K562 (cell line): ENCODE measurements around the gene HES4. TPM values are rescaled to one million over a fixed set of nuclear protein-coding genes. Genes with fewer than 3 reads are reported as not detected.

Experiments used
- HNRNPK ChIP-seq: fragments of 200-400 bp; formaldehyde crosslinking; IDR thresholded peaks from one replicate; pipeline ENCODE4 v1.6.1; 2018; ENCODE audit warnings: mild to moderate bottlenecking, low read depth, low read length; ENCODE audit not compliant: poor library complexity, severe bottlenecking
- KDM2B ChIP-seq: fragments of 250-450 bp; sonication (Bioruptor Pico); IDR thresholded peaks from 2 replicates; pipeline ENCODE4 v1.8.0; 2021; ENCODE audit warnings: mild to moderate bottlenecking, moderate library complexity
- KDM5B ChIP-seq: fragments of 200-600 bp; sonication (generic); IDR thresholded peaks from 2 replicates; pipeline ENCODE4 v1.6.1; 2012; ENCODE audit warnings: low read depth, mild to moderate bottlenecking, moderate library complexity, low read length, control low read depth, inconsistent platforms; ENCODE audit not compliant: insufficient replicate concordance
- RB1 ChIP-seq: fragments of 450-650 bp; IDR thresholded peaks from 2 replicates; pipeline ENCODE4 v1.6.1; 2017; ENCODE audit warnings: low read depth, mild to moderate bottlenecking
- RBBP5 ChIP-seq: fragments of 200-600 bp; sonication (generic); IDR thresholded peaks from 2 replicates; pipeline ENCODE4 v1.6.1; 2012; ENCODE audit warnings: borderline replicate concordance, mild to moderate bottlenecking, low read length, control low read depth, inconsistent platforms; ENCODE audit not compliant: insufficient read depth, poor library complexity, severe bottlenecking
- RUNX1 ChIP-seq: sonication (generic); IDR thresholded peaks from 2 replicates; pipeline ENCODE4 v1.6.1; 2016; ENCODE audit warnings: antibody characterized with exemption, low read depth
- SRSF1 ChIP-seq: fragments of 200-400 bp; formaldehyde crosslinking; IDR thresholded peaks from 2 replicates; pipeline ENCODE4 v1.6.1; 2017; ENCODE audit warnings: mild to moderate bottlenecking, low read depth, low read length, moderate library complexity
- TAF9B ChIP-seq: fragments of 450-650 bp; IDR thresholded peaks from 2 replicates; pipeline ENCODE4 v1.6.1; 2018; ENCODE audit warnings: mild to moderate bottlenecking; ENCODE audit not compliant: partially characterized antibody
- polyA plus RNA-seq, 8 experiments: library from polyadenylated mRNA; depleted of rRNA in 4 of 8; stranded (reverse) in 5 of 8; unstranded in 3 of 8; fragments of >200 nt; fragmentation: Nextera tagmentation in 2 of 8; fragmentation: Illumina TruSeq in 1 of 8; extraction: Ambion mirVana in 2 of 8; extraction: Trizol in 1 of 8; gene quantifications; 2 replicates each; pipeline versions ENCODE4 v1.2.1 to v1.2.3, GENCODE V29; 2011 to 2014; ENCODE audit warnings: inconsistent platforms in 1 of 8, missing spikeins in 1 of 8
- total RNA-seq, 7 experiments: library from RNA; depleted of rRNA in 6 of 7; stranded (reverse); fragments of >200 nt in 6 of 7; fragmentation: Illumina TruSeq in 2 of 7; extraction: Trizol in 2 of 7; gene quantifications; 2 replicates each; pipeline versions ENCODE4 v1.2.1 to v1.2.3, GENCODE V29; 2011 to 2021; ENCODE audit warnings: low replicate concordance in 1 of 7
- TF ChIP-seq, protein P1 (sequence below), 2 experiments: fragments of 450-650 bp in 1 of 2; sonication (generic) in 1 of 2; formaldehyde crosslinking in 1 of 2; IDR thresholded peaks; 2 replicates each; pipeline versions ENCODE4 v1.7.1 to v1.9.0; 2016 to 2022; ENCODE audit warnings: inconsistent platforms in 1 of 2, mild to moderate bottlenecking in 1 of 2, missing genetic modification reagents in 1 of 2
- TF ChIP-seq, protein P2 (sequence below): fragments of 200-800 bp; sonication (Bioruptor generic); IDR thresholded peaks from 2 replicates; pipeline ENCODE4 v1.6.1; 2017; ENCODE audit warnings: missing genetic modification characterization, missing compliant biosample characterization
- TF ChIP-seq, protein P3 (sequence below): fragments of 450-650 bp; IDR thresholded peaks from 2 replicates; pipeline ENCODE4 v1.6.1; 2016; ENCODE audit warnings: antibody characterized with exemption
- TF ChIP-seq, protein P4 (sequence below): fragments of 250-450 bp; sonication (Bioruptor Pico); IDR thresholded peaks from 2 replicates; pipeline ENCODE4 v1.5.0; 2021

HES4 gene
- total and polyA plus RNA-seq, 9 of the 15 experiments (the other 6 are each of a cell fraction or from before 2014, with no cell fraction given): 0.21 to 43.7 (median 5.3) TPM; not detected in 2

DNA sequence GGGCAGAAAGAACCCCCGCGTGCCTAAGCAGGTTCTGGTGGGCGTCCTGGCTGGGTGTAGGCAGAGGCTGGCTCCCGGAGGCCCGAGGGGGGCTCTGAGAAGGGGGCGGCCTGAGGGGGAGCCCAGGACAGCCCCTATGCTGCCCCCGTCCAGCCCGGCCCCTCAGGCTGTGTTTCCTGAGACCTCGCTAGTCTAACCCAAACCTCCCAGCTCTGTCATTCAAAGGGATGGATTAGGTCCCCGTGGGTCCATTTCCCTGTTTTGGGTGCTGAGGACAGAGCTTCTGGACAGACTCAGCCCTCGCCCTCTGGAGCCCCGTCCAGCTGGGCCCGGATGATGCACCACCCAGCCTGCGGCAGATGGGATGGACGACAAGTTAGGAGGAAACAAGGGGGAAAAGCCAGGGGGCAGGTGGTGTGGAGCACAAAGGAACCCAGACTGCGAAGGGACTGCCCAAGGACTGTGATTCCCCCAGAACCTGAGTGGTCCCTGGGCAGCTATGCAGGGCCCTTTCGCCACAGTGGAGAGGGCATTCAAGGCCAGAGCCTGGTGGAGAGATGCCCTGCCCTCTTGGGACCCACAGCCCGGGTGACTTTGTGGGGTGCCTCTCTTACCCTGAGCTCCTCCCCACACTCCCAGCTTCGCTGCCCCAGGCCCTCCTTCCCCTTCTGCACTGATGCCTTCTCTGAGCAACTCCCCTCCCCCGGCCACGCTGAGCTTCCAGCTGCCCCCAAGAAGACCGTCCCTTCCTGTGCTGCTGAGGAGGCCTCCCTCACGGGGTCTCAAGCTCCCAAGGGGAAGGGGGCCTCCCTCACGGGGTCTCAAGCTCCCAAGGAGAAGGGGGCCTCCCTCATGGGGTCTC, 2.8 kb downstream of the HES4 start (continued):
- TF ChIP-seq, protein P1, sequence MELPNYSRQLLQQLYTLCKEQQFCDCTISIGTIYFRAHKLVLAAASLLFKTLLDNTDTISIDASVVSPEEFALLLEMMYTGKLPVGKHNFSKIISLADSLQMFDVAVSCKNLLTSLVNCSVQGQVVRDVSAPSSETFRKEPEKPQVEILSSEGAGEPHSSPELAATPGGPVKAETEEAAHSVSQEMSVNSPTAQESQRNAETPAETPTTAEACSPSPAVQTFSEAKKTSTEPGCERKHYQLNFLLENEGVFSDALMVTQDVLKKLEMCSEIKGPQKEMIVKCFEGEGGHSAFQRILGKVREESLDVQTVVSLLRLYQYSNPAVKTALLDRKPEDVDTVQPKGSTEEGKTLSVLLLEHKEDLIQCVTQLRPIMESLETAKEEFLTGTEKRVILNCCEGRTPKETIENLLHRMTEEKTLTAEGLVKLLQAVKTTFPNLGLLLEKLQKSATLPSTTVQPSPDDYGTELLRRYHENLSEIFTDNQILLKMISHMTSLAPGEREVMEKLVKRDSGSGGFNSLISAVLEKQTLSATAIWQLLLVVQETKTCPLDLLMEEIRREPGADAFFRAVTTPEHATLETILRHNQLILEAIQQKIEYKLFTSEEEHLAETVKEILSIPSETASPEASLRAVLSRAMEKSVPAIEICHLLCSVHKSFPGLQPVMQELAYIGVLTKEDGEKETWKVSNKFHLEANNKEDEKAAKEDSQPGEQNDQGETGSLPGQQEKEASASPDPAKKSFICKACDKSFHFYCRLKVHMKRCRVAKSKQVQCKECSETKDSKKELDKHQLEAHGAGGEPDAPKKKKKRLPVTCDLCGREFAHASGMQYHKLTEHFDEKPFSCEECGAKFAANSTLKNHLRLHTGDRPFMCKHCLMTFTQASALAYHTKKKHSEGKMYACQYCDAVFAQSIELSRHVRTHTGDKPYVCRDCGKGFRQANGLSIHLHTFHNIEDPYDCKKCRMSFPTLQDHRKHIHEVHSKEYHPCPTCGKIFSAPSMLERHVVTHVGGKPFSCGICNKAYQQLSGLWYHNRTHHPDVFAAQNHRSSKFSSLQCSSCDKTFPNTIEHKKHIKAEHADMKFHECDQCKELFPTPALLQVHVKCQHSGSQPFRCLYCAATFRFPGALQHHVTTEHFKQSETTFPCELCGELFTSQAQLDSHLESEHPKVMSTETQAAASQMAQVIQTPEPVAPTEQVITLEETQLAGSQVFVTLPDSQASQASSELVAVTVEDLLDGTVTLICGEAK (IDR thresholded peaks at IDR 0.05): no peak
- TF ChIP-seq, protein P1 (CRISPR knock-in tag; IDR thresholded peaks at IDR 0.05): no peak
- TF ChIP-seq TAF9B (no peak), SRSF1 (no peak), RB1 (peak; percentile 18; the same call in 1 of the 2 replicates), KDM2B (no peak), KDM5B (peak; percentile 15), RUNX1 (no peak), HNRNPK (no peak), RBBP5 (no peak)
- TF ChIP-seq, protein P2, sequence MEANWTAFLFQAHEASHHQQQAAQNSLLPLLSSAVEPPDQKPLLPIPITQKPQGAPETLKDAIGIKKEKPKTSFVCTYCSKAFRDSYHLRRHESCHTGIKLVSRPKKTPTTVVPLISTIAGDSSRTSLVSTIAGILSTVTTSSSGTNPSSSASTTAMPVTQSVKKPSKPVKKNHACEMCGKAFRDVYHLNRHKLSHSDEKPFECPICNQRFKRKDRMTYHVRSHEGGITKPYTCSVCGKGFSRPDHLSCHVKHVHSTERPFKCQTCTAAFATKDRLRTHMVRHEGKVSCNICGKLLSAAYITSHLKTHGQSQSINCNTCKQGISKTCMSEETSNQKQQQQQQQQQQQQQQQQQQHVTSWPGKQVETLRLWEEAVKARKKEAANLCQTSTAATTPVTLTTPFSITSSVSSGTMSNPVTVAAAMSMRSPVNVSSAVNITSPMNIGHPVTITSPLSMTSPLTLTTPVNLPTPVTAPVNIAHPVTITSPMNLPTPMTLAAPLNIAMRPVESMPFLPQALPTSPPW (CRISPR knock-in tag): no peak
- TF ChIP-seq, protein P3, sequence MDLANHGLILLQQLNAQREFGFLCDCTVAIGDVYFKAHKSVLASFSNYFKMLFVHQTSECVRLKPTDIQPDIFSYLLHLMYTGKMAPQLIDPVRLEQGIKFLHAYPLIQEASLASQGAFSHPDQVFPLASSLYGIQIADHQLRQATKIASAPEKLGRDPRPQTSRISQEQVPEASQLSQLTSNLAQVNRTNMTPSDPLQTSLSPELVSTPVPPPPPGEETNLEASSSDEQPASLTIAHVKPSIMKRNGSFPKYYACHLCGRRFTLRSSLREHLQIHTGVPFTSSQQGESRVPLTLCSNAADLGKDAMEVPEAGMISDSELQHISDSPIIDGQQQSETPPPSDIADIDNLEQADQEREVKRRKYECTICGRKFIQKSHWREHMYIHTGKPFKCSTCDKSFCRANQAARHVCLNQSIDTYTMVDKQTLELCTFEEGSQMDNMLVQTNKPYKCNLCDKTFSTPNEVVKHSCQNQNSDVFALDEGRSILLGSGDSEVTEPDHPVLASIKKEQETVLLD: no peak
- TF ChIP-seq, protein P4, sequence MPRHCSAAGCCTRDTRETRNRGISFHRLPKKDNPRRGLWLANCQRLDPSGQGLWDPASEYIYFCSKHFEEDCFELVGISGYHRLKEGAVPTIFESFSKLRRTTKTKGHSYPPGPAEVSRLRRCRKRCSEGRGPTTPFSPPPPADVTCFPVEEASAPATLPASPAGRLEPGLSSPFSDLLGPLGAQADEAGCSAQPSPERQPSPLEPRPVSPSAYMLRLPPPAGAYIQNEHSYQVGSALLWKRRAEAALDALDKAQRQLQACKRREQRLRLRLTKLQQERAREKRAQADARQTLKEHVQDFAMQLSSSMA: no peak
